Measurements from ENCODE around the gene ZMYND19. TPM values are rescaled to one million over a fixed set of nuclear protein-coding genes. Genes with fewer than 3 reads are reported as not detected.

Gene ZMYND19
- total RNA-seq, 1 experiment from 2014 or later: 77.9 TPM

GRCh38 chr9:137639303-137640051 lies 49.2 kb upstream of the ZMYND19 start:
- no peak overlapping the region for H3K4me3 Mint-ChIP-seq
- peaks cover 5% of the 10 kb centered on the region for H3K4me1 Mint-ChIP-seq
- no peak for ATAC-seq

GRCh38 chr9:137638680-137639079 lies 48.4 kb upstream of the ZMYND19 start:
- Mint-ChIP-seq H3K36me3 (peaks cover 7% of the 10 kb centered on the region), H3K27ac (peak overlapping the region; percentile 59), H3K4me3 (no peak overlapping the region), H3K27me3 (ENCODE audit: low read depth) (no peaks in the 10 kb centered on the region; the same call in 1 of the 2 replicates), H3K9me3 (no peaks in the 10 kb centered on the region), H3K4me1 (peaks cover 8% of the 10 kb centered on the region)
- ATAC-seq (no peak), DNase-seq (ENCODE audit: low spot score) (no peak)
- ChIA-PET CTCF (no interaction called here), POLR2A (no interaction called here)
- TF ChIP-seq ATF2 (CRISPR knock-in tag; IDR thresholded peaks at IDR 0.05; ENCODE audit: borderline replicate concordance, low read depth) (no peak), ESRRA (CRISPR knock-in tag; IDR thresholded peaks at IDR 0.05; ENCODE audit: borderline replicate concordance) (no peak), ATF6 (CRISPR knock-in tag; IDR thresholded peaks at IDR 0.05) (no peak), NR3C1 (CRISPR knock-in tag; conservative IDR thresholded peaks at IDR 0.05; ENCODE audit: low read depth) (no peak), MYBL2 (CRISPR knock-in tag; IDR thresholded peaks at IDR 0.05) (no peak), MAX (CRISPR knock-in tag; IDR thresholded peaks at IDR 0.05) (no peak), EMX1 (CRISPR knock-in tag; IDR thresholded peaks at IDR 0.05) (no peak), MLX (CRISPR knock-in tag; IDR thresholded peaks at IDR 0.05) (no peak), SMAD3 (CRISPR knock-in tag; IDR thresholded peaks at IDR 0.05; ENCODE audit: borderline replicate concordance) (no peak), ZNF532 (CRISPR knock-in tag; IDR thresholded peaks at IDR 0.05; ENCODE audit: borderline replicate concordance) (no peak), STAT6 (CRISPR knock-in tag; conservative IDR thresholded peaks at IDR 0.05; ENCODE audit: low read depth) (no peak), MXD4 (CRISPR knock-in tag; IDR thresholded peaks at IDR 0.05; ENCODE audit: borderline replicate concordance) (no peak)

More at GRCh38 chr9:137639303-137640051, 49.2 kb upstream of the ZMYND19 start:
- H3K36me3 Mint-ChIP-seq: peaks cover 11% of the 10 kb centered on the region
- CTCF ChIA-PET: interaction anchor here (1.0 to 3.3 kb wide), 3 partner anchors 20 to 34 kb away, joined by 3 to 11 read pairs (median 3); partner anchors contain the start of gene EHMT1
- no peaks in the 10 kb centered on the region for H3K9me3 Mint-ChIP-seq
- no peaks in the 10 kb centered on the region; the same call in 1 of the 2 replicates for H3K27me3 Mint-ChIP-seq (ENCODE audit: low read depth)
- no peak for DNase-seq (ENCODE audit: low spot score)
- TF ChIP-seq HMGA2 (CRISPR knock-in tag; IDR thresholded peaks at IDR 0.05): no peak
- TF ChIP-seq SMAD3 (CRISPR knock-in tag; IDR thresholded peaks at IDR 0.05; ENCODE audit: borderline replicate concordance): no peak
- TF ChIP-seq ZNF219 (CRISPR knock-in tag; IDR thresholded peaks at IDR 0.05; ENCODE audit: borderline replicate concordance): no peak
- TF ChIP-seq ZNF396 (CRISPR knock-in tag; IDR thresholded peaks at IDR 0.05; ENCODE audit: borderline replicate concordance): no peak
- no peak for TF ChIP-seq NR2C2 (CRISPR knock-in tag; IDR thresholded peaks at IDR 0.05)
- H3K27ac Mint-ChIP-seq: peak overlapping the region; percentile 59; the same call in 1 of the 2 replicates
- POLR2A ChIA-PET: no interaction called here
